K562 (cell line): Measurements from ENCODE around the gene SNX1. TPM values are rescaled to one million over a fixed set of nuclear protein-coding genes. Genes with fewer than 3 reads are reported as not detected.
A peak's percentile ranks its signal among the peaks of the same experiment; 100 is the strongest.

Experiments
- CC2D1A ChIP-seq: fragments of 450-650 bp; IDR thresholded peaks from 2 replicates; pipeline ENCODE4 v1.6.1; 2017; ENCODE audit warnings: mild to moderate bottlenecking
- E2F6 ChIP-seq, 2 experiments: IDR thresholded peaks; 2 replicates each; pipeline ENCODE4 v1.6.1; 2011; ENCODE audit warnings: borderline replicate concordance in 1 of 2, control low read depth in 1 of 2, low read depth in 1 of 2, low read length in 1 of 2, mild to moderate bottlenecking in 1 of 2, mixed read lengths in 1 of 2, moderate library complexity in 1 of 2; ENCODE audit not compliant: insufficient read depth in 1 of 2, insufficient read length in 1 of 2, poor library complexity in 1 of 2, severe bottlenecking in 1 of 2; ENCODE audit errors: extremely low read depth in 1 of 2
- HNRNPLL ChIP-seq: fragments of 200-400 bp; formaldehyde crosslinking; IDR thresholded peaks from 2 replicates; pipeline ENCODE4 v1.6.1; 2017; ENCODE audit warnings: low read length, low read depth, mild to moderate bottlenecking; ENCODE audit not compliant: poor library complexity, severe bottlenecking
- LEF1 ChIP-seq: fragments of 450-650 bp; IDR thresholded peaks from 2 replicates; pipeline ENCODE4 v1.6.1; 2016; ENCODE audit warnings: mild to moderate bottlenecking
- MBD2 ChIP-seq: sonication (generic); IDR thresholded peaks from 2 replicates; pipeline ENCODE4 v1.6.1; 2016; ENCODE audit warnings: low read depth, borderline replicate concordance
- NCOA1 ChIP-seq: fragments of 450-650 bp; IDR thresholded peaks from 2 replicates; pipeline ENCODE4 v1.6.1; 2016; ENCODE audit warnings: low read depth
- NCOR1 ChIP-seq: fragments of 450-650 bp; IDR thresholded peaks from 2 replicates; pipeline ENCODE4 v1.6.1; 2016; ENCODE audit warnings: mild to moderate bottlenecking, moderate library complexity
- NFATC3 ChIP-seq: fragments of 450-650 bp; IDR thresholded peaks from 2 replicates; pipeline ENCODE4 v1.6.1; 2017; ENCODE audit warnings: mild to moderate bottlenecking
- NR2C1 ChIP-seq, 2 experiments: fragments of 450-650 bp; IDR thresholded peaks; 2 replicates each; pipeline ENCODE4 v1.6.1; 2017; ENCODE audit warnings: mild to moderate bottlenecking in 2 of 2, antibody characterized with exemption in 1 of 2, inconsistent platforms in 1 of 2, missing compliant biosample characterization in 1 of 2, missing genetic modification characterization in 1 of 2
- PHB2 ChIP-seq: fragments of 450-650 bp; IDR thresholded peaks from 2 replicates; pipeline ENCODE4 v1.6.1; 2017; ENCODE audit warnings: low read depth
- POLR2A ChIP-seq: fragments of 450-650 bp; conservative IDR thresholded peaks from 2 replicates; pipeline ENCODE4 v1.6.1; 2016
- SREBF1 ChIP-seq: fragments of 150-350 bp; IDR thresholded peaks from 2 replicates; pipeline ENCODE4 v1.6.1; 2014; ENCODE audit warnings: antibody characterized with exemption, low read depth, low read length, borderline replicate concordance
- TARDBP ChIP-seq: fragments of 450-650 bp; IDR thresholded peaks from 2 replicates; pipeline ENCODE4 v1.6.1; 2016
- USF1 ChIP-seq: sonication (generic); formaldehyde crosslinking; IDR thresholded peaks from 2 replicates; pipeline ENCODE4 v1.9.0; 2022; ENCODE audit warnings: mild to moderate bottlenecking, missing genetic modification reagents
- ZNF764 ChIP-seq: fragments of 250-450 bp; sonication (Bioruptor Pico); IDR thresholded peaks from 2 replicates; pipeline ENCODE4 v1.4.0; 2020; ENCODE audit warnings: low read depth, mild to moderate bottlenecking, moderate library complexity
- polyA plus RNA-seq, 8 experiments: library from polyadenylated mRNA; depleted of rRNA in 4 of 8; stranded (reverse) in 5 of 8; unstranded in 3 of 8; fragments of >200 nt; fragmentation: Nextera tagmentation in 2 of 8; fragmentation: Illumina TruSeq in 1 of 8; extraction: Ambion mirVana in 2 of 8; extraction: Trizol in 1 of 8; gene quantifications; 2 replicates each; pipeline versions ENCODE4 v1.2.1 to v1.2.3, GENCODE V29; 2011 to 2014; ENCODE audit warnings: inconsistent platforms in 1 of 8, missing spikeins in 1 of 8
- total RNA-seq, 7 experiments: library from RNA; depleted of rRNA in 6 of 7; stranded (reverse); fragments of >200 nt in 6 of 7; fragmentation: Illumina TruSeq in 2 of 7; extraction: Trizol in 2 of 7; gene quantifications; 2 replicates each; pipeline versions ENCODE4 v1.2.1 to v1.2.3, GENCODE V29; 2011 to 2021; ENCODE audit warnings: low replicate concordance in 1 of 7
- TF ChIP-seq, protein P1 (sequence below), 2 experiments: fragments of 450-650 bp; IDR thresholded peaks; 2 replicates each; pipeline ENCODE4 v1.6.1; 2018; ENCODE audit warnings: mild to moderate bottlenecking in 2 of 2, low read depth in 1 of 2; ENCODE audit not compliant: partially characterized antibody in 2 of 2
- TF ChIP-seq, protein P2 (sequence below), 3 experiments: fragments of 200-800 bp in 1 of 3; fragments of 250-450 bp in 1 of 3; fragments of 450-650 bp in 1 of 3; sonication (Bioruptor Pico) in 1 of 3; sonication (Bioruptor generic) in 1 of 3; formaldehyde crosslinking in 1 of 3; IDR thresholded peaks; 2 replicates each; pipeline versions ENCODE4 v1.6.1 to v1.8.0; 2016 to 2022; ENCODE audit warnings: mild to moderate bottlenecking in 2 of 3, missing genetic modification characterization in 2 of 3, missing compliant biosample characterization in 1 of 3, moderate library complexity in 1 of 3

Gene SNX1
- total and polyA plus RNA-seq, 9 of the 15 experiments (the other 6 are each of a cell fraction or from before 2014, with no cell fraction given), result 11.0 to 105 (median 59.9) TPM

- TF ChIP-seq E2F6 (IDR thresholded peaks at IDR 0.05; ENCODE audit: borderline replicate concordance in 1 of 2, extremely low read depth in 1 of 2, insufficient read depth in 1 of 2, insufficient read length in 1 of 2, low read depth in 1 of 2, low read length in 1 of 2, poor library complexity in 1 of 2, severe bottlenecking in 1 of 2), result peak in 1 of 2 experiments; percentile 55
- TF ChIP-seq NR2C1 (IDR thresholded peaks at IDR 0.05), result peak; percentile 52; the same call in 1 of the 2 replicates
- peak; percentile 72 for TF ChIP-seq NR2C1 (tag; IDR thresholded peaks at IDR 0.05)
- 0 out of 2 replicates have a peak, but pooled peaks have one; percentile 16 for TF ChIP-seq TARDBP
- TF ChIP-seq NCOA1, result peak; percentile 52; the same call in 1 of the 2 replicates
- no peak for TF ChIP-seq ZNF764
- TF ChIP-seq NFATC3, result 0 out of 2 replicates have a peak, but pooled peaks have one; percentile 35
- 0 out of 2 replicates have a peak, but pooled peaks have one; percentile 4 for TF ChIP-seq NCOR1
- peak; percentile 55; the same call in 1 of the 2 replicates for TF ChIP-seq CC2D1A
- TF ChIP-seq MBD2, result peak; percentile 94
- no peak for TF ChIP-seq PHB2
- peak; percentile 64 for TF ChIP-seq HNRNPLL
- TF ChIP-seq, protein P1, sequence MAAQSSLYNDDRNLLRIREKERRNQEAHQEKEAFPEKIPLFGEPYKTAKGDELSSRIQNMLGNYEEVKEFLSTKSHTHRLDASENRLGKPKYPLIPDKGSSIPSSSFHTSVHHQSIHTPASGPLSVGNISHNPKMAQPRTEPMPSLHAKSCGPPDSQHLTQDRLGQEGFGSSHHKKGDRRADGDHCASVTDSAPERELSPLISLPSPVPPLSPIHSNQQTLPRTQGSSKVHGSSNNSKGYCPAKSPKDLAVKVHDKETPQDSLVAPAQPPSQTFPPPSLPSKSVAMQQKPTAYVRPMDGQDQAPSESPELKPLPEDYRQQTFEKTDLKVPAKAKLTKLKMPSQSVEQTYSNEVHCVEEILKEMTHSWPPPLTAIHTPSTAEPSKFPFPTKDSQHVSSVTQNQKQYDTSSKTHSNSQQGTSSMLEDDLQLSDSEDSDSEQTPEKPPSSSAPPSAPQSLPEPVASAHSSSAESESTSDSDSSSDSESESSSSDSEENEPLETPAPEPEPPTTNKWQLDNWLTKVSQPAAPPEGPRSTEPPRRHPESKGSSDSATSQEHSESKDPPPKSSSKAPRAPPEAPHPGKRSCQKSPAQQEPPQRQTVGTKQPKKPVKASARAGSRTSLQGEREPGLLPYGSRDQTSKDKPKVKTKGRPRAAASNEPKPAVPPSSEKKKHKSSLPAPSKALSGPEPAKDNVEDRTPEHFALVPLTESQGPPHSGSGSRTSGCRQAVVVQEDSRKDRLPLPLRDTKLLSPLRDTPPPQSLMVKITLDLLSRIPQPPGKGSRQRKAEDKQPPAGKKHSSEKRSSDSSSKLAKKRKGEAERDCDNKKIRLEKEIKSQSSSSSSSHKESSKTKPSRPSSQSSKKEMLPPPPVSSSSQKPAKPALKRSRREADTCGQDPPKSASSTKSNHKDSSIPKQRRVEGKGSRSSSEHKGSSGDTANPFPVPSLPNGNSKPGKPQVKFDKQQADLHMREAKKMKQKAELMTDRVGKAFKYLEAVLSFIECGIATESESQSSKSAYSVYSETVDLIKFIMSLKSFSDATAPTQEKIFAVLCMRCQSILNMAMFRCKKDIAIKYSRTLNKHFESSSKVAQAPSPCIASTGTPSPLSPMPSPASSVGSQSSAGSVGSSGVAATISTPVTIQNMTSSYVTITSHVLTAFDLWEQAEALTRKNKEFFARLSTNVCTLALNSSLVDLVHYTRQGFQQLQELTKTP (IDR thresholded peaks at IDR 0.05; ENCODE audit: low read depth in 1 of 2, partially characterized antibody in 2 of 2), result peak; percentile 65 to 77
- peak; percentile 65; the same call in 1 of the 2 replicates for TF ChIP-seq SREBF1
- TF ChIP-seq POLR2A, result peak; percentile 98
- TF ChIP-seq, protein P2, sequence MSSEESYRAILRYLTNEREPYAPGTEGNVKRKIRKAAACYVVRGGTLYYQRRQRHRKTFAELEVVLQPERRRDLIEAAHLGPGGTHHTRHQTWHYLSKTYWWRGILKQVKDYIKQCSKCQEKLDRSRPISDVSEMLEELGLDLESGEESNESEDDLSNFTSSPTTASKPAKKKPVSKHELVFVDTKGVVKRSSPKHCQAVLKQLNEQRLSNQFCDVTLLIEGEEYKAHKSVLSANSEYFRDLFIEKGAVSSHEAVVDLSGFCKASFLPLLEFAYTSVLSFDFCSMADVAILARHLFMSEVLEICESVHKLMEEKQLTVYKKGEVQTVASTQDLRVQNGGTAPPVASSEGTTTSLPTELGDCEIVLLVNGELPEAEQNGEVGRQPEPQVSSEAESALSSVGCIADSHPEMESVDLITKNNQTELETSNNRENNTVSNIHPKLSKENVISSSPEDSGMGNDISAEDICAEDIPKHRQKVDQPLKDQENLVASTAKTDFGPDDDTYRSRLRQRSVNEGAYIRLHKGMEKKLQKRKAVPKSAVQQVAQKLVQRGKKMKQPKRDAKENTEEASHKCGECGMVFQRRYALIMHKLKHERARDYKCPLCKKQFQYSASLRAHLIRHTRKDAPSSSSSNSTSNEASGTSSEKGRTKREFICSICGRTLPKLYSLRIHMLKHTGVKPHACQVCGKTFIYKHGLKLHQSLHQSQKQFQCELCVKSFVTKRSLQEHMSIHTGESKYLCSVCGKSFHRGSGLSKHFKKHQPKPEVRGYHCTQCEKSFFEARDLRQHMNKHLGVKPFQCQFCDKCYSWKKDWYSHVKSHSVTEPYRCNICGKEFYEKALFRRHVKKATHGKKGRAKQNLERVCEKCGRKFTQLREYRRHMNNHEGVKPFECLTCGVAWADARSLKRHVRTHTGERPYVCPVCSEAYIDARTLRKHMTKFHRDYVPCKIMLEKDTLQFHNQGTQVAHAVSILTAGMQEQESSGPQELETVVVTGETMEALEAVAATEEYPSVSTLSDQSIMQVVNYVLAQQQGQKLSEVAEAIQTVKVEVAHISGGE (CRISPR knock-in tag; IDR thresholded peaks at IDR 0.05), result peak; percentile 82 to 97 (median 84); a peak in 5 of 6 replicates
- peak; percentile 25; the same call in 1 of the 2 replicates for TF ChIP-seq LEF1
- TF ChIP-seq USF1 (CRISPR knock-in tag), result 0 out of 2 replicates have a peak, but pooled peaks have one; percentile 34
Observed at GRCh38 chr15:64162869-64163658, 67.3 kb downstream of the SNX1 start, which contains the start of gene PPIB (continued).
